ENCODE data around the gene C8A. TPM values are rescaled to one million over a fixed set of nuclear protein-coding genes. Genes with fewer than 3 reads are reported as not detected.

C8A gene
- total and polyA plus RNA-seq, 10 of the 15 experiments (the other 5 are each of a cell fraction or from before 2014, with no cell fraction given), result not detected

GRCh38 chr1:56835657-56836056 lies 18.9 kb upstream of the C8A start:
- WGBS (ENCODE audit: insufficient coverage, insufficient replicate concordance, low lambda C conversion rate, missing lambda C conversion rate), result 86% methylated on average over 5 of the region's 5 CpGs

GRCh38 chr1:56836359-56836758 lies 18.2 kb upstream of the C8A start:
- Histone ChIP-seq H2AFZ (ENCODE audit: control insufficient read depth, low read depth, low read length) (no peak overlapping the region), H3K79me2 (ENCODE audit: control insufficient read depth, insufficient read depth, low read length) (no peaks in the 10 kb centered on the region), H3K27me3 (replicated peaks in 1 of 2; ENCODE audit: control insufficient read depth in 2 of 2, insufficient read depth in 2 of 2, low read length in 1 of 2) (no peaks in the 10 kb centered on the region; a peak in 1 of 4 replicates), H3K27ac (ENCODE audit: control insufficient read depth, insufficient read depth) (no peak overlapping the region), H3K9ac (ENCODE audit: control insufficient read depth, insufficient read depth, low read length) (no peak overlapping the region), H3K9me3 (replicated peaks; ENCODE audit: control insufficient read depth, insufficient read depth, low read length) (no peaks in the 10 kb centered on the region), H3K36me3 (ENCODE audit: control insufficient read depth in 2 of 2, insufficient read depth in 2 of 2, low read length in 1 of 2) (no peaks in the 10 kb centered on the region), H3K4me3 (no peak overlapping the region), H3K4me2 (ENCODE audit: control insufficient read depth, insufficient read depth) (no peak overlapping the region), H4K20me1 (ENCODE audit: control insufficient read depth, insufficient read depth) (no peaks in the 10 kb centered on the region), H3K4me1 (ENCODE audit: control insufficient read depth, insufficient read depth, low read length) (no peaks in the 10 kb centered on the region)
- in situ Hi-C loops (cut with MboI), result loop anchor here (25.0 kb wide), 1 partner anchor 1726 kb away; no protein-coding TSS in a partner anchor
- ChIA-PET CTCF (interaction anchor here (1.0 kb wide), 2 partner anchors 132 to 1816 kb away, joined by 3 read pairs; no protein-coding TSS in a partner anchor), POLR2A (no interaction called here), SMC1A (ENCODE audit: uncharacterized antibody, unreplicated experiment) (interaction anchor here (0.6 to 0.9 kb wide), 3 partner anchors 16 to 1177 kb away, joined by 3 to 5 read pairs (median 3); no protein-coding TSS in a partner anchor), RAD21 (ENCODE audit: unreplicated experiment) (no interaction called here)
- TF ChIP-seq NBN (IDR thresholded peaks at IDR 0.05), result no peak
- TF ChIP-seq SIN3A (IDR thresholded peaks at IDR 0.05; ENCODE audit: low read depth, low read length), result no peak
- TF ChIP-seq RFX5 (IDR thresholded peaks at IDR 0.05; ENCODE audit: low read depth, low read length), result no peak
- BruUV-seq (replicated peaks), result no TSS peak
- intact Hi-C loops (cut with micrococcal nuclease; ENCODE audit: unreplicated experiment), result loop anchor here (5.0 kb wide), 1 partner anchor 1196 kb away; no protein-coding TSS in a partner anchor
- DNase-seq (ENCODE audit: low read depth, low spot score) (no peak), ATAC-seq (no peak), FAIRE-seq (no peak)
- 31% methylated on average over 4 of the region's 4 CpGs for WGBS (ENCODE audit: insufficient coverage, insufficient replicate concordance, low lambda C conversion rate, missing lambda C conversion rate)

More at GRCh38 chr1:56835657-56836056, 18.9 kb upstream of the C8A start:
- RAD21 ChIA-PET (ENCODE audit: unreplicated experiment), result no interaction called here
- in situ Hi-C loops (cut with MboI), result loop anchor here (25.0 kb wide), 1 partner anchor 1727 kb away; no protein-coding TSS in a partner anchor
- no peaks in the 10 kb centered on the region for H4K20me1 ChIP-seq (ENCODE audit: control insufficient read depth, insufficient read depth)
- SMC1A ChIA-PET (ENCODE audit: uncharacterized antibody, unreplicated experiment), result no interaction called here
- no peaks in the 10 kb centered on the region for H3K36me3 ChIP-seq (ENCODE audit: control insufficient read depth in 2 of 2, insufficient read depth in 2 of 2, low read length in 1 of 2)
- intact Hi-C loops (cut with micrococcal nuclease; ENCODE audit: unreplicated experiment), result loop anchor here (5.0 kb wide), 1 partner anchor 1197 kb away; no protein-coding TSS in a partner anchor
- H3K4me2 ChIP-seq (ENCODE audit: control insufficient read depth, insufficient read depth), result no peak overlapping the region
- H3K9ac ChIP-seq (ENCODE audit: control insufficient read depth, insufficient read depth, low read length), result no peak overlapping the region
- DNase-seq (ENCODE audit: low read depth, low spot score) (no peak), ATAC-seq (no peak), FAIRE-seq (no peak)
- TF ChIP-seq EP300 (IDR thresholded peaks at IDR 0.05; ENCODE audit: borderline replicate concordance in 1 of 2, control insufficient read depth in 1 of 2, low read depth in 2 of 2, low read length in 2 of 2), result no peak
- TF ChIP-seq FOS (IDR thresholded peaks at IDR 0.05; ENCODE audit: borderline replicate concordance, extremely low read depth, insufficient read length), result no peak
- no peak for TF ChIP-seq SREBF1 (IDR thresholded peaks at IDR 0.05; ENCODE audit: low read length)
- TF ChIP-seq BHLHE40 (IDR thresholded peaks at IDR 0.05; ENCODE audit: borderline replicate concordance in 1 of 2, low read depth in 2 of 2, low read length in 1 of 2), result no peak
- TF ChIP-seq SUPT20H (IDR thresholded peaks at IDR 0.05; ENCODE audit: borderline replicate concordance, control insufficient read depth, low read depth, low read length), result no peak
- no peak overlapping the region for H3K27ac ChIP-seq (ENCODE audit: control insufficient read depth, insufficient read depth)
- CTCF ChIA-PET, result interaction anchor here (1.4 to 4.9 kb wide), 2 partner anchors 132 to 1213 kb away, joined by 3 to 35 read pairs; partner anchors contain the start of gene C8B
- no peak overlapping the region for H2AFZ ChIP-seq (ENCODE audit: control insufficient read depth, low read depth, low read length)
- POLR2A ChIA-PET, result no interaction called here
- H3K79me2 ChIP-seq (ENCODE audit: control insufficient read depth, insufficient read depth, low read length), result no peaks in the 10 kb centered on the region
- no peaks in the 10 kb centered on the region; a peak in 1 of 4 replicates for H3K27me3 ChIP-seq (replicated peaks in 1 of 2; ENCODE audit: control insufficient read depth in 2 of 2, insufficient read depth in 2 of 2, low read length in 1 of 2)
- H3K4me3 ChIP-seq, result no peak overlapping the region
- H3K4me1 ChIP-seq (ENCODE audit: control insufficient read depth, insufficient read depth, low read length), result no peaks in the 10 kb centered on the region
- no TSS peak for BruUV-seq (replicated peaks)
- H3K9me3 ChIP-seq (replicated peaks; ENCODE audit: control insufficient read depth, insufficient read depth, low read length), result no peaks in the 10 kb centered on the region

All from GM12878 (cell line).